GM18907 (cell line): ENCODE measurements around the gene TRPV4.

Experiments
- ATAC-seq: cut with Tn5 transposase; IDR thresholded peaks from one replicate; pipeline ENCODE4 v1.9.1; 2021; ENCODE audit warnings: mild to moderate bottlenecking, moderate library complexity; ENCODE audit not compliant: unreplicated experiment

TRPV4 gene

DNA sequence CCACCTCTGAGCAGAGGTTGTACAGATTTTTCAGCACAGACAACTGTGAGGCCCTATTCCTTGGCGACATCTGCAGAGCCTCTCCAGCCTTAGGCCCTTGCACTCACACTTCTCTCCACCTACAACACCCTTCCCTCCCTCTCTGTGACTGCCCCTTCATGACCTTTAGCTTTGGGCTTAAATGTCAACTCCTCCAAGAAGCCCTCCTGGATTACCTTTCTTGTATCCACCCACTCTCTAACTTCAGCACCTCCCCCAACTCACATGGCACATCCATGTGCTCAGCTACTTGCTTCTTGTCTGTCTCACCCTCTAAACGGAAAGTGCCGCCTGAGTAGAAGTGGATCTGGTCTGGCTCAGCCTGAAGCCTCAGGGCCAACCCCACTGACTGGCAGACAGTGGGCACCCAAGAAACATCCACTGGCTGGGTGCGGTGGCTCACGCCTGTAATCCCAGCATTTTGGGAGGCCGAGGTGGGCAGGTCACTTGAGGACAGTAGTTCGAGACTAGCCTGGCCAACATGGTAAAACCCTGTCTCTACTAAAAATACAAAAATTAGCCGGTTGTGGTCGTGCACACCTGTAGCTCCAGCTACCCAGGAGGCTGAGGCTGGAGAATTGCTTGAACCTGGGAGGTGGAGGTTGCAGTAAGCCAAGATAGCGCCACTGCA, 22.1 kb downstream of the TRPV4 start:
- ATAC-seq: no peak

DNA sequence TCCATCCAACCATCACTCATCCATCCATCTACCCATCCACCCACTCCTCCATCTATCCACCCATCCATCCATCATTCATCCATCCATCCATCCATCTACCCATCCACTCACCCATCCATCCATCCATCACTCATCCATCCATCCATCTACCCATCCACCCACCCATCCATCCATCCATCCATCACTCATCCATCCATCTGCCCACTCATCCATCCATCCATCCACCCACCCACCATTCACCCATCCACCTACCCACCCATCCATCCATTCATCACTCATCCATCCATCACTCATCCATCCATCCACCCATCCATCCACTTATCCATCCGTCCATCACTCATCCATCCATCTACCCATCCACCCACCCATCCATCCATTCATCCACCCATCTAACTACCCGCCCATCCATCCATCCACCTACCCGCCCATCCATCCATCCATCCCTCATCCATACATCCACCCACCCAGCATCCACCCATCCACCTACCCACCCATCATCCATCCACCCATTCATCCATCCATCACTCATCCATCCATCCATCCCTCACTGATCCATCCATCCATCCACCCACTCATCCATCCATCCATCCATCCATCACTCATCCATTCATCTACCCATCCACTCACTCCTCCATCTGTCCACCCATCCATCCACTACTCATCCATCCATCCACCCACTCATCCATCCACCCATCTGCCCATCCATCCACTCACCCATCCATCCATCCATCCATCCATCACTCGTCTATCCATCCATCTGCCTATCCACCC, 24.1 kb downstream of the TRPV4 start:
- no peak for ATAC-seq

DNA sequence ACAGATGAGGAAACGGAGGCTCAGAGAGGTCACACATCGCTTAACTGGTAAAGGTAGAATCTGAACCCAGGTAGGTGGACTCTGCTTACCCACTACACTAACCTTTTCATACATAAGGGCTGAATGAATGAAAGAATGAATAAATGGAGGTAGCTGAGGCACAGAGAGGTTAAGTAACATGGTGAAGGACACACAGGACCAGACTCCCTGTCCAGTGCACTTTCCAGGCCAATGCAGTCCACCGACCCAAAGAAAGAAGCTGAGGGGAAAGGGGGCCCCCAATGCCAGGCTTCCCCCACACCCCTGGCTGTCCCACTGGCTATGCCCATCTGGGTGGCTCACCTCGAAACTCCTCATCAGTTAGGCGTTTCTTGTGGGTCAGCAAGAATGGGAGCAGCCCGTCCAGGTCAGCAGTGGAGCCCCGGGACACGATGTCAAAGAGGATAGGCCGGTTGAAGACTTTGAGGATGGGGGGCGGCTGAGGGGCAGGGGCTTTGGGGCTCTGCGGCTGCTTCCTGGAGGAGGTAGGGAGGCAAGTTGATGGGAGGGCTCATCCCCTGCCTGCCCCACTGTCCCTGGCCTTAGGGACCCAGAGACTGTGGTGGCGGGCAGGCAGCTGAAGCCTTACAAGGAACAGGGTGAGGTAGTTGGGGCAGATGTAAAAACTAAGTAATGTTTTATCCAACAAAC, 25.1 kb downstream of the TRPV4 start:
- ATAC-seq: no peak

DNA sequence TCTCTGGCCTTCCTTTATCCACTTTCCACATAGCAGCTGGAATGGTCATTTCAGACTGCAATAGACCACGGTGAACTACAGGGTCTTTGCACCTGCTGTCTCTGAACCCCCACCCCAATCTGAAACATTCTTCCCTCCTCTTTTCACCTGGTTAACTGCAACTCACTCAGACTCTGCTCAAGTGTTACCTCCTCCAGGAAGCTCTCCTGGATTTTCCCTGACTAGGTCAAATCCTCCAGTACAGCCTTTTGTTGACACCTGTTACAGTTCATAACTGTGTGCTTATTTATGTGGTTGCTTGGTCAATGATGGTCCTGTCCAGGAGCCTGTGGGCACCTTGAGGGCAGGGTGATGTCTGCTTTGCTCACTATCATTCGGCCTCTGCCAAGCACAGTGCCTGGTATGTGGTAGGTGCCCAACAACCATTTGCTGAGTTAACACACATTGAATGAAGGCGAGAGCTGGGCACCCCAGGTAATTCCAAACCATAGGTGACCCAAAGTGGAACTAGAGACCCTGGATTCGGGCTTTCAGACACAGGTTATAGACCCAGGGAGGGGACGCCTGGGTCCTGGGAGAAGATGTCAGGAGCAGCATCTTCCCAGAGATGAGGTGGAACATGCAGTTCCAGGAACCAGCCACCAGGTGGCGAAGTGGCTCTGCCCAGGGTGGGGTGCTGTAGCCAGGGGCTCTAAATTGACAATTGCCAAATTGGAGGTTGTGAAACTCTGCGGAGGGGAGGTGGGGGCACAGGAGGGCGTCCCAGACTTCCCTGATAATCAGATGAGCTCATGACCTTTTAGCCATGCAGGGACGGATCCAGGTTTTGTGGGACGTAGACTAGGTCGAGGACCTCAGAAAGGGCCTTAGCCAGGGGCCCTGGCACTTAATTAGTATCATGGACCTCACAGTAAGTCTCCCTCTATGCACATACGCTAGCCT, 28.1 kb downstream of the TRPV4 start:
- ATAC-seq: no peak

DNA sequence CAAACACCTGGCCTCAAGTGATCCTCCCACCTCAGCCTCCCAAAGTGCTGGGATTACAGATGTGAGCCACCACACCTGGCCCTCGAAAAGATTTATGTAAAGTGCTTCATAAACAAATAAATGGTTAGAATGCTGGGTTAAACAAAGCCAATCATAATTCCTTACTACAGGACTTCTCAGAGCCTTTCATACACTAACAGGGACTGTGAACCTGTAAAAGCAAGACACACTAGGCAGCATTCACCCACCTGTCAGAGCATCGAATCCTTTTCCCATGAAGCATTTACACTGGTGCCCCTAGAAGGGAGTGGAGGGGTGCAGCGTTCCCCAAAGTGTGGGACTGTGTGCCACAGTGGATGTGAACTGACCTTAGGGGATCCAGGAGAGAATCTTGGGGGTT, 29.5 kb downstream of the TRPV4 start:
- ATAC-seq: no peak

DNA sequence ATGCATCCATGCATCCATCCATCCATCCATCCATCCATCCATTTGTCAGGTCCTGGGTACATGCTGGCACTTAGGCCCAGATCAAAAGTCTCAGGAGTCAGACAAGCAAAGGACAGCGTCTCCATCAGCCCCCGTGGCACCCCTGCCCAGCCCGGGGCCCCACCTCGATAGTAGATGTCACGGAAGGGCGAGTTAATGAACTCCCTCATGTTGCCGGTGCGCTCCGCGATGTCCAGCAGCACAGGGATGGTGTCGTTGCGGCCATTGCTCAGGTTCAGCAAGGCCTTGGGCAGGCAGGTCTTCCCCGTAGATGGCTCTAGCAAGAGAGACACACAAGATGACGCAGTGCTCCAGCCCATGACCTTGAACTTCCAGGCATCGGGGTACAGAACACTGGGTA, 30.4 kb downstream of the TRPV4 start:
- ATAC-seq: no peak

DNA sequence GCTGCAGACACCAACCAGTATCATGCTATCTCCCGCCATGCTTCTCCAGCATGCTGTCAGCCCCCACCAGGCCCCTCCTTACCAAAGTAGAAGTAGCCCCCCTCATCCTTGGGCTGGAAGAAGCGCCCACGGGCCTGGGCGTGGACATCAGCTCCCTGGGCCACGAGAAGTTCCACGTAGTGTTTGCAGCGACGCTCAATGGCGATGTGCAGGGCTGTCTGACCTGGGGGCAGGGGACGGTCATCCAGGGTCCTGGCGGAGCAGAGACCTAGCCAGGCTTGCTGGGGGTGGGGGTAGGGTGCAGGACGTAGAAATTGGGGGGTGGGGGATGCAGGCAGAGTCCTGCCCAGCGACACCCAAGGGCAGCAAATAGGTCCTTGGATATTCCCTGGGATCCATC, 32.7 kb downstream of the TRPV4 start:
- no peak for ATAC-seq

DNA sequence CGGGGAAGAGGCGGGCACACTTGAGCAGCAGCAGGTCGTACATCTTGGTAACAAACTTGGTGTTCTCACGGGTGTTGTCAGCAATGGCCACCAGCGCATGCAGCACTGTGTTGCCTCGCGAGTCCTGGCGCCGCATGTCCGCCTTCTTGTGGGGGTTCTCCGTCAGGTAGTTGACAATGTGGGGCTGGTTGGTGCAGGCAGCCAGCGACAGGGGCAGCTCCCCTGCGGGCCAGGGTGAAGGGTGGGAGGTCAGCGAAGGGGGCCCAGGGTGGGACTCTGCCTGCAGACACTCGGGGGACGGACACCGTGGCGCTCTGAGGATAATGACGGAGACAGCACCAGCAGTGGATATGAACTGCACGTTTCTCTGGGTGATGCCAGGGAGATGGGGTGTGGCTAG, 34.5 kb downstream of the TRPV4 start:
- ATAC-seq: no peak

DNA sequence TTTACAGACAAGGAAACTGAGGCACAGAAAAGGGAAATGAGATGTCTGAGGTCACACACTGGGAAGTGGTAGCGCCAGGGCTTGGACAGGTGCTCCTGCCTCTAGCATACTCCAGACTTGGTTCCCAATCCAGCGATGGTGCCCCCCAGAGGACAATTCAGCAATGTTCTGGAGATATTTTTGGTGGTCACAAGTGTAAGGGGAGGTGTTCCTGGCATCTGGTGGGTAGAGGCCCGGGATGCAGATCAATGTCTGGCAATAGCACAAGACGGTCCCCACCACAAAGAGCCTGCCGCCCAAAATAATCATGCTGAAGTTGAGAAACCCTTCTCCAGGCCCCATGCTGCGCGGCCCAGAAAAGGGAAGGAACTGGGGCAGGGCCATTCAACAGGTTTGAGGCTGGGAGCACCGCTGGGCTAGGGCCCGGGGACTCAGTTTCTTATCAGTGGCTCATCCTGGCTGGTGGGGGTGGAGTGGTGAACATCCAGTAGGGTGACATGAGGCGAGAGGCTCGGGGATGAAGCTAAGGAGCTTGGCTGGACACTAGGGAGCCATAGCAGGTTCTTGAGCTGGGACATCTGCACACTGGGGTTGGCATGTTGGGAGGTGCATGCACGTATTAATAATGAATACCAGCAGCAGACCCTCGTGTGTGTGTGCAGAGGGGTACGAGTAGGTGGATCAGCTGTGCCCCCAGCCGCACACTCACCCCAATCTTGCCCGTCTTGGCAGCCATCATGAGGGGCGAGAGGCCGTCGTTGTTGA, 35.1 kb downstream of the TRPV4 start:
- no peak for ATAC-seq

DNA sequence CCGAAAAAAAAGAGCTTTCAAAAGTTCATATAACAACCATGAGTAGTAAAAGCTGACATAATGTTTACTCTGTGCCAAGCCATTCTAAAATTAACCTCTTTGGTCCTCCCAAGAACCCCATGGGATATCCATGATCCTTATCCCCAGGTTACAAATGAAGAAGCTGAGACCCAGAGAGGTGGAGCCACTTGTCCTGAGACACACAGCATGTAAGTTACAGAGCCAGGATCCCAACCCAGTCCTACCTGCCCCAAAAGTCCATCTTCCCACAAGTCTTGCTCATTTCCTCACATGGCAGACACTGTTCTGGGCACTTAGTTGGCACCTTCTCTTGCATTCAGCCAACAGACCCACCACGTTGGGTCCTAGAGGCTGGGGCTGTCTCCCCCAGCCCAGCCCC, 37.1 kb downstream of the TRPV4 start:
- no peak for ATAC-seq

DNA sequence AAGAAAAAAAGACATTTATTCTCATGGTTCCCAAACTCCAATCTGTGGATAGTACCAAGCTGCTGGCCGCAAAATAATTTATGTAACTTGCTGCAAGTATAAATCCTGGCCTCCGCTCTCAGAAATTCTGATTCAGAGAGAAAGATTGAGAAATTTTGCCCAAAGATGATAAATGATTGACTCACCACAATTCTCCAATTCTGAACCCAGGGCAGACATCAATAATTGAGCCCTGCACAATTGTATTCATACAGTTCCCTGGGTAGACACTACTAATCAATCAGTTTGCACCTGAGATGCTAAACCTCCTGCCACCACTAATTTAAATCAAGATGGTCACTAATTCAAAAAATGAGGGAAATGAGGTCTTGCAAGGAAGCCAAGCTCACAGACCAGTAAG, 38.2 kb downstream of the TRPV4 start:
- ATAC-seq: no peak

DNA sequence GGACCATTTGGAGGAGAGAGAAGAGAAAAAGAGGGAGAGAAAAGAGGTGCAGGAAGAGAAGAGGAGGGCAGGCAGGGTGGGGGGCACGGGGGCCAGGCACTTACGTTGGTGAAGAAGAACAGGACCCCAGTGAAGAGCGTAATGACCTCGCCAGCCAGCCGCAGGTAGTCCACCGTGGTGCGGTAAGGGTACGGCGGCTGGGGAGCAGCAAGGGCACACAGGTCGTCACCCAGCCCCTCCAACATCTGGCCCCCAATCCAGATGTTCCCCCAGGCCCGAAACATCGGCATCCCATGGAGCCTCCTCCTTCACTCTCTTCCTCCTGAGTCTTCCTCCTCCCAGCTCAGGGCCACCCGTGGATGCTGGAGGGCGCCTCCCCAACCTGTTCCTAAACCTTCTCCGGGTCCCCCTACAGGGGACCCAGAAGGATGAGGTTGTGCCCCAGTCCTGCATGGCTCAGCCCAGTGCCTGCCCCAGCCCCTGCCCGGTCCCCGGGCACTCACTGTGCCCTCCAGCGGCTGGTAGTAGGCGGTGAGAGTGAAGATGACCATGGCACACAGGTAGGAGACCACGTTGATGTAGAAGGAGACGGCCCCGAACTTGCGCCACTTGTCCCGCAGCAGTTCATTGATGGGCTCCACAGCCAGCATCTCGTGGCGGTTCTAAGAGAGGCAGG, 39.2 kb downstream of the TRPV4 start:
- no peak for ATAC-seq

DNA sequence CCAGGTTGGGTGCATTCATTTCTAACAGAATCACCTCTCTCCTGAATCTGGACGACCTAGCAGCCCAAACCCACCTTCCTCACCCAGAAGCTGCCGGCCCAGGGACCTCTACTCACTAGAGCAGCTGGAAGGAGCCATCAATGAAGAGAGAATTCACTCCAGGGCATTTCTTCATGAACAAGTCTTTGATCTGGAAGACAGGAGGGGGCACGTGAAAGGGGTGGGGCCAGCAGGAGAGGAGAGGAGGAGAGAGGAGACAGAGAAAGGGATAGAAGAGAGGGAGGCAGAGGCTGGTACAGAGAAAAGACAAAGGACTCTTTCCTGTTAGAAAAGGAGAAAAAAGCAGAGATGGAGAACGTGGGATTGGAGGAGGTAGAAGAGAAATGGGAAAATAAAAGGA, 39.8 kb downstream of the TRPV4 start:
- ATAC-seq: no peak

DNA sequence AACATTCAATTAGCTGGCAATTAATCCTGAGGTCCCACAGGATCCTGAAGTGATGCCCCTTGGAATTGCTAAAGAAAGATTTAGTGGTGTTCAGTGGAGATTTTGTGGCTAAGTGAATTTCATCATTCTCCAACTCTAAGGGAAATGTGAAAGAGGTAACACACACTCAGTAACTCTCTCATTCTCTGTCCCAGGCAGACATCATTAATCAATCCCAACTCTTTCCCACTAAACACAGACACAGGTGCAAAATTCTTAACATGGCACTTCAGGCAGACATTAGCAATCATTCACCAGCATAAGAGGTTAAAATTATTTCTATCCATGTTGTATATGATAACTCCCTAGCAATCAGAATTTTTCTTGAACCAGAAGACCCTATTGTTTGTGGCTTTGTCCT, 40.2 kb downstream of the TRPV4 start:
- ATAC-seq: no peak

DNA sequence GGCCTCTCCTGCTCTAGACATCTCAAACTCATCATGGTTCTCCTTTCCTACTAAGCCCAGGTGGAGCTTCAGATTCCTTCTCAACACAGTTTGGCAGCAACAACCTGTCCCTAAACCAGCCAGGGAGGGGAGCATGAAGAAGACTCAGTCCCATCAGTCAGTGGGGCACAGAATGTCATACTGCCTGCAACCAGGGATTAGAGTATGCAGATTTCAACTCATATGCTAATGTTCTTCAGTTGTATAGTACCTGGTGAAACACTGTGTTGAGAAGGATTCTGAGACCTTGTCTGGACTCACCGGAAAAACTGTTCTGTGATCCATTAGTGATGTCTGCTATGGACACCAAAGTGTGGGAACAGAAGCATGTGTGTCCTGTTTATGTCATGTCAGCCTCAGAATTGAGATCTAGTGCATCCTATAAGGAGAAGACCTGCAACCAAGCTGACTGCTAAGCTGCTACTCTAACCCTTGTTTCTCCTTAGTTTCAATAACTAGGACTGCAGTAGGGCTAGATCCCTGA, 43.6 kb downstream of the TRPV4 start:
- ATAC-seq: no peak

DNA sequence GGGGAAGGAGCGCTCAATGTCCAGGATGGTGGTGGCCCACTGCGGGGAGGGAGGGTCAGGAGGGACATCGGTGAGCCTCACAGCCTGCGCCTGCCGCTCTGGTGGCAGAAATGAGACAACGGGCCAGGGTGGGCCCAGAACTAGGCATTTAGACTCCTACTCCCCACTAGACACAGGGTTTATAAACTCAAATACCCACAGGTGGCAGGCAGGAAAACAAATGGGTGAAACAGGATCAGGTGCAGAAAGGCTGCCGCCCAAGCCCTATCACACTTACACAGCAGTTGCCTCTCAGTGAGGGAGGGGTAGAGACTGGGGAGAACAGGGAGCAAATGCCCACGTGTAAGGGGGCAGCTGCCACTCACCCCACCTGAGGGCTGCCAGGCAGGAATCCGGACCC, 46.4 kb downstream of the TRPV4 start:
- ATAC-seq: no peak

DNA sequence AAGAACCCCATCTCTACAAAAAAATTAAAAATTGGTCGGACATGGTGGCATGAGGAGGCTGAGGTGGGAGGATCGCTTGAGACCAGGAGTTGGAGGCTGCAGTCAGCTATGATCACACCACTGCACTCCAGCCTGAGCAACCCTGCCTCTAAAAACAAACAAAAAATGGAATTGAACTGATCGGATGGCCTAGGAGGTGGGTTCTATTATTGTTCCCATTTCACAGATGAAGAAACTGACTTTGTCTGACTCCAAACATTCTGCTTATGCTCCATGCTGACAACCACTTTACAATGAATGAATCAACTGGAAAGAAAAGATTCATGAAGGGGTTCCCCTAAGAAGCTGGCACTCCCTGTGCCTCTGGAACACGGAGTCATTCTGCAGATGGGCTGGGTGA, 47.3 kb downstream of the TRPV4 start:
- ATAC-seq: no peak

DNA sequence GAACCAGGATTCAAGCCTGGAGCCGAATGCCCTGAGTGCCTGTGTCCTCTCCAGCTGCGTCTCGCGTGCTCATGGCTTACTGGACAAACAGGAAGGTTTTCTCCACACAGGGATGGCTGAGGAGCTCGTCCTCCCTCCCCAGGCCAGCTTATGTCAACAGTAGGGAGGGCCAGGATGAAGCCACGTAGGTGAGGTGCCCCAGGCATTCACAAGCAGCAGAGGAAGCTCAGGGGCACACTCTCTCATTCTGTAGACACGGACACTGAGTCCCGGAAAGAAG, 49.3 kb downstream of the TRPV4 start:
- no peak for ATAC-seq

DNA sequence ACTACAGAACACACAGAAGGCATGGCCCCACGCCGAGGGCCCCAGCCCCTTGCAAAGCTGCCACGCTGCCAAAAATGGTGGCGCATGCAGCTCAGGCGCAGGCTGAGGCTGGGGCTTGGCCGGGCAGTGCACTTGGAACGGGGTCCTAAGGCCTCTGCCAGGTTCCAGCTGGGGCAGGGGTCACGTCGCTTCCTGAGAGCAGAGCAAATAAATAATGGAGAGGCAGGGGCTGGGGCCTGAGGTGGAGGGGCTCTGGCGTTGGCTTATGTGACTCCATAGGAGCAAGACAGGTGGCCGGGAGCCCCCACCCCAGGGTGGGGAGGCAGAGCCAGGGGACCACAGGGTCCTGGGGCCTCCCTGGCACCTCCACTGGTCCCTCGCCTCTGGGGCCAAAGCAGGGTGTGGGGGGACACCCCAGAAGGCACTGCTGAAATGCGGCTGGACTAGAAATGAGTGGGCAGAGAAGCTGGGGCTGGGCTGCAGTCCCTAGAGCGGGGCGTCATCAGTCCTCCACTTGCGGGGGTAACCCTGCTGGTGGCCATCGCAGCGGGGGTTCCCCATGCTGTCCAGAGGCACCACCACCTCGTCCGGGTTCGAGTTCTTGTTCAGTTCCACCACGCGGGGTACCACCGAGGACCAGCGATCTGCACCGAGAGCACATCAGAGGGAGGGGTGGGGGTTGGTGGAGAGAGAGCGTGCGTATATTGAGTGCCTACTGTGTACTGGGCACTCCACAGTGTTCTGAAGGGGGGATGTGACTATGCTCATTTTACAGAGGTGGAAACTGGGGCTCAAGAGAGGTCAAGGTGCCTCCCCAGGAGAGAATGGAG, 49.8 kb downstream of the TRPV4 start:
- no peak for ATAC-seq
